Mucosa of stomach (tissue), 1 donor: Measurements from ENCODE around the gene CFAP77.

Experiments used
- H3K27me3 ChIP-seq: one replicate; pipeline ENCODE4 v1.7.0; 2013; ENCODE audit warnings: mild to moderate bottlenecking, low read length; ENCODE audit not compliant: control insufficient read depth, insufficient read depth
- H3K36me3 ChIP-seq: one replicate; pipeline ENCODE4 v1.7.0; 2013; ENCODE audit warnings: low read length; ENCODE audit not compliant: control insufficient read depth, insufficient read depth
- H3K4me1 ChIP-seq: one replicate; pipeline ENCODE4 v1.7.0; 2013; ENCODE audit warnings: mild to moderate bottlenecking, low read length; ENCODE audit not compliant: control insufficient read depth, insufficient read depth
- H3K4me3 ChIP-seq: one replicate; pipeline ENCODE4 v1.7.0; 2013; ENCODE audit warnings: low read length
- H3K9ac ChIP-seq: one replicate; pipeline ENCODE4 v1.7.0; 2013; ENCODE audit warnings: mild to moderate bottlenecking, low read length, moderate library complexity
- H3K9me3 ChIP-seq: one replicate; pipeline ENCODE4 v1.7.0; 2013; ENCODE audit warnings: mild to moderate bottlenecking, low read length, moderate library complexity; ENCODE audit not compliant: control insufficient read depth
- donor health status: Pancreatic carcinoma.

CFAP77 gene

GRCh38 chr9:132485393-132485792 lies 75.4 kb downstream of the CFAP77 start:
- no peaks in the 10 kb centered on the region for H3K36me3 ChIP-seq
- H3K9me3 ChIP-seq, result no peaks in the 10 kb centered on the region
- H3K4me3 ChIP-seq, result no peak overlapping the region
- H3K9ac ChIP-seq, result no peak overlapping the region
- no peaks in the 10 kb centered on the region for H3K4me1 ChIP-seq
- peaks cover 30% of the 10 kb centered on the region for H3K27me3 ChIP-seq

GRCh38 chr9:132486706-132487350 lies 76.8 kb downstream of the CFAP77 start:
- no peak overlapping the region for H3K9ac ChIP-seq
- H3K27me3 ChIP-seq, result peaks cover 30% of the 10 kb centered on the region
- H3K36me3 ChIP-seq, result no peaks in the 10 kb centered on the region
- no peaks in the 10 kb centered on the region for H3K9me3 ChIP-seq
- no peak overlapping the region for H3K4me3 ChIP-seq
- no peaks in the 10 kb centered on the region for H3K4me1 ChIP-seq

GRCh38 chr9:132487351-132487791 lies 77.4 kb downstream of the CFAP77 start:
- Histone ChIP-seq H3K9ac (no peak overlapping the region), H3K4me1 (no peaks in the 10 kb centered on the region), H3K27me3 (peaks cover 30% of the 10 kb centered on the region), H3K4me3 (no peak overlapping the region), H3K36me3 (no peaks in the 10 kb centered on the region), H3K9me3 (no peaks in the 10 kb centered on the region)

GRCh38 chr9:132487980-132488535 lies 78.0 kb downstream of the CFAP77 start:
- Histone ChIP-seq H3K9me3 (no peaks in the 10 kb centered on the region), H3K36me3 (no peaks in the 10 kb centered on the region), H3K4me3 (no peak overlapping the region), H3K4me1 (no peaks in the 10 kb centered on the region), H3K27me3 (peaks cover 30% of the 10 kb centered on the region), H3K9ac (no peak overlapping the region)

GRCh38 chr9:132488626-132489025 lies 78.6 kb downstream of the CFAP77 start:
- Histone ChIP-seq H3K27me3 (peaks cover 30% of the 10 kb centered on the region), H3K36me3 (no peaks in the 10 kb centered on the region), H3K9ac (no peak overlapping the region)

GRCh38 chr9:132489536-132489935 lies 79.5 kb downstream of the CFAP77 start:
- no peak overlapping the region for H3K4me3 ChIP-seq
- no peaks in the 10 kb centered on the region for H3K4me1 ChIP-seq
- H3K27me3 ChIP-seq, result peaks cover 27% of the 10 kb centered on the region
- no peak overlapping the region for H3K9ac ChIP-seq
- no peaks in the 10 kb centered on the region for H3K36me3 ChIP-seq
- H3K9me3 ChIP-seq, result no peaks in the 10 kb centered on the region

More at GRCh38 chr9:132488626-132489025, 78.6 kb downstream of the CFAP77 start:
- Histone ChIP-seq H3K4me1 (no peaks in the 10 kb centered on the region), H3K4me3 (no peak overlapping the region), H3K9me3 (no peaks in the 10 kb centered on the region)

GRCh38 chr9:132494857-132495256 lies 84.8 kb downstream of the CFAP77 start:
- Histone ChIP-seq H3K36me3 (no peaks in the 10 kb centered on the region), H3K27me3 (no peaks in the 10 kb centered on the region), H3K9me3 (no peaks in the 10 kb centered on the region), H3K4me3 (no peak overlapping the region), H3K9ac (no peak overlapping the region), H3K4me1 (no peaks in the 10 kb centered on the region)

GRCh38 chr9:132497731-132498130 lies 87.7 kb downstream of the CFAP77 start:
- no peaks in the 10 kb centered on the region for H3K27me3 ChIP-seq

GRCh38 chr9:132498531-132499210 lies 88.7 kb downstream of the CFAP77 start:
- no peaks in the 10 kb centered on the region for H3K9me3 ChIP-seq
- no peak overlapping the region for H3K9ac ChIP-seq
- H3K36me3 ChIP-seq, result no peaks in the 10 kb centered on the region
- no peak overlapping the region for H3K4me3 ChIP-seq
- H3K4me1 ChIP-seq, result no peaks in the 10 kb centered on the region
- no peaks in the 10 kb centered on the region for H3K27me3 ChIP-seq

More at GRCh38 chr9:132497731-132498130, 87.7 kb downstream of the CFAP77 start:
- Histone ChIP-seq H3K9ac (no peak overlapping the region), H3K4me1 (no peaks in the 10 kb centered on the region), H3K4me3 (no peak overlapping the region), H3K36me3 (no peaks in the 10 kb centered on the region), H3K9me3 (no peaks in the 10 kb centered on the region)

- no peaks in the 10 kb centered on the region for H3K4me1 ChIP-seq
Observed at GRCh38 chr9:132499251-132499650, 89.2 kb downstream of the CFAP77 start.

GRCh38 chr9:132500193-132500592 lies 90.2 kb downstream of the CFAP77 start:
- Histone ChIP-seq H3K9me3 (no peaks in the 10 kb centered on the region), H3K36me3 (no peaks in the 10 kb centered on the region), H3K4me1 (no peaks in the 10 kb centered on the region), H3K4me3 (no peak overlapping the region), H3K9ac (no peak overlapping the region), H3K27me3 (peaks cover 10% of the 10 kb centered on the region)

More at GRCh38 chr9:132499251-132499650, 89.2 kb downstream of the CFAP77 start:
- no peak overlapping the region for H3K4me3 ChIP-seq
- no peaks in the 10 kb centered on the region for H3K9me3 ChIP-seq
- no peak overlapping the region for H3K9ac ChIP-seq
- no peaks in the 10 kb centered on the region for H3K36me3 ChIP-seq
- peaks cover 4% of the 10 kb centered on the region for H3K27me3 ChIP-seq

GRCh38 chr9:132502480-132502879 lies 92.5 kb downstream of the CFAP77 start:
- H3K9me3 ChIP-seq, result no peaks in the 10 kb centered on the region
- no peaks in the 10 kb centered on the region for H3K4me1 ChIP-seq
- H3K27me3 ChIP-seq, result peaks cover 32% of the 10 kb centered on the region
- H3K36me3 ChIP-seq, result no peaks in the 10 kb centered on the region
- no peak overlapping the region for H3K4me3 ChIP-seq
- no peak overlapping the region for H3K9ac ChIP-seq
